HG02938 (cell line): ENCODE results near the gene MBD4.
"Not testable (repeated sequence)": the region's sequence is repeated elsewhere in the genome, so short reads cannot be mapped to it uniquely, and the experiment has no call there.

ENCODE experiments used
- ATAC-seq: cut with Tn5 transposase; IDR thresholded peaks from one replicate; pipeline ENCODE4 v1.9.1; 2021; ENCODE audit warnings: mild to moderate bottlenecking, moderate library complexity; ENCODE audit not compliant: unreplicated experiment

Gene MBD4

GRCh38 chr3:129412542-129413198, 27.1 kb downstream of the MBD4 start:
- ATAC-seq = no peak

GRCh38 chr3:129410971-129411370, 28.8 kb downstream of the MBD4 start:
- ATAC-seq = no peak

GRCh38 chr3:129409541-129409940, 30.2 kb downstream of the MBD4 start:
- no peak for ATAC-seq

DNA sequence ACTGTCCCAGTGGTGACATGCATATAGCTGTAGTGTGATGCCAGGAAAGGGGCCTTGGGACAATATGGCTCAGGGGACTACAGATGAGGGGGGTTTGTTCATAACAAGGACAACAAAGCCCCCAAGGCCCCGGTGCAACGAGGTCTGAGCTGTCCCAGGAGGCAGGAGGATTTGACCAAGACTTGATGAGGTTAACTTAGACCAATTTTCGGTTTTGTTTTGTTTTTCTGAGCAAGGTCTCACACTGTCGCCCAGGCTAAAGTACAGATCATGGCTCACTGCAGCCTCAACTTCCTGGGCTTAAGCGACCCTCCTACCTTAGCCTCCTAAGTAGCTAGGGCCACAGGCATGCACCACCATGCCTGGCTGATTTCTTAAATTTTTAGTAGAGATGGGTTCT, 35.1 kb downstream of the MBD4 start:
- no peak for ATAC-seq

DNA sequence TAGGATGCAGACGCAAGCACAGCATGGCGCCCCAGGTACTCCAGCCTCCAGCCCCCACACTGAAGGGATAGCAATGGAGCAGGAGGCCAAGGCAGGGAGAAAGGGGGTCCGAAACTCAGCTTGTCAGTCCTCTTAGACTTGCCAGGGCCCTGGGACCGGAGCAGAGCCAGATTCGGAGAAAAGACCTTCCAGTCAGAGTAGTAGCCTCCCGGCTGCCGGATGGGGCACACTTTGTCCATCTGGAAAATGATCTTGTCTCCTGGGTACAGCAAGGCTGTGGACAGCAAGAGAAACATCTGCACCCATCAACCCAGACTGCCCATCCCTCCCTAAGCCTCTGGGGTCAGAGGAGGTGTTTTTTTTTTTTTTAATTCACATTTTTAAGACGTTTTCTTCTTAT, 35.6 kb downstream of the MBD4 start:
- no peak for ATAC-seq

GRCh38 chr3:129403450-129403849, 36.3 kb downstream of the MBD4 start:
- no peak for ATAC-seq

- ATAC-seq = no peak
Measured at GRCh38 chr3:129402616-129403015, 37.1 kb downstream of the MBD4 start.

DNA sequence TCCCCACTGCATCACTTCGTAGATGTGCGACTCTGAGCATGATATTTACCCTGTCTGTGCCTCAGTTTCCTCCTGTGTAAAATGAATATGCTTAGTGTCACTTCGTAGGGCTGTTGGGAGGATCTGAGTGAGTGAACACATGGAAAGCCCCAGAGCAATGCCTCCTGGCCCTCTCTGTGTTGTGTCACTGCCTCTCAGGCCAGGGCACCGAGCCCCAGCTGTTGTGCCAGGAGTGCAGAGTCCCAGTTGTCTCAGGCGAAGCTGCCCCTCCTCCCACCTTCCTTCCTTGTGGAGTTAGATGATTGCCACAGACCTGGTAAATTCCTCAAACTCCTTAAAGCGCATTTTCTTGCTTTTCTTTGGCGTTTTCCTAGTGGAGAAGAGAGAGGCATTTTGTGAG, 37.5 kb downstream of the MBD4 start:
- no peak for ATAC-seq

- no peak for ATAC-seq
Measured at GRCh38 chr3:129399895-129400357, 39.8 kb downstream of the MBD4 start.

GRCh38 chr3:129399145-129399894, 40.4 kb downstream of the MBD4 start:
- ATAC-seq = peak; percentile 70

GRCh38 chr3:129398803-129399144, 41.0 kb downstream of the MBD4 start:
- ATAC-seq = peak; percentile 21

DNA sequence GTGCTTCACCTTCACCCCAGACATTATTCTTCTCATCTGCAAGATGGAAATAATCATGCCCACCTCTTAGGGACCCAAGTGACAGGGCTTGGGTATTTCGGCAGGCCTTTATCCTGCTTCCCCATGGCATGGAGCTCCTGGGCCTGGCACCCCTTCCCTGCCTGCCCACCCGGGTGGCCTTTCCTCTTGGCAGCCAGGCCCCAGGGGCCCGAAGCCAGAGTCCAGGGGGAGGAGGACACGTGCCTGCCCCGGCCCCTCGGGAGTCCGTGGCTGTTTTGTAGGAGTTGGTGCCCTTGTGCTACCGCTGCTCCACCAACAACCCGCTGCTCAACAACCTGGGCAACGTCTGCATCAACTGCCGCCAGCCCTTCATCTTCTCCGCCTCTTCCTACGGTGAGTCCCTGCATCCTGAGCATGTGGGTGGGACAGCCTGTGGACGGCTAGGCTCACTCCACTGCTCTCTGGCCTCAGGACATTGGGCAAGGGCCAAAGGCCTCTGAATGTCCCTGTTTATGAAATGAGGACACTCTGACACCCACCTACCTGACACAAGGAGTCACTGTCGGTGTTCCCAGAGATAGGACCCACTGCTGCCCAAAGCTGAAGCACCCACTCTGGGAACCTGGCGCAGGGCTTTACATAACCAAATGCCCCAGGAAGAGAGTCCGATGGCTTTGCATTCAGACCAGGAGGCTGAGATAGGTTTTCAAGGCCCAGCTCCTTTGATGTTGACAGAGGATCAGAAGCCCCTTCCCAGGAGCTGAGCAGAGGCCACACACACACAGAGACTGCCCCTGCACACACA, 45.8 kb downstream of the MBD4 start:
- not testable (repeated sequence) for ATAC-seq

GRCh38 chr3:129393271-129393670, 46.5 kb downstream of the MBD4 start:
- ATAC-seq = no peak

DNA sequence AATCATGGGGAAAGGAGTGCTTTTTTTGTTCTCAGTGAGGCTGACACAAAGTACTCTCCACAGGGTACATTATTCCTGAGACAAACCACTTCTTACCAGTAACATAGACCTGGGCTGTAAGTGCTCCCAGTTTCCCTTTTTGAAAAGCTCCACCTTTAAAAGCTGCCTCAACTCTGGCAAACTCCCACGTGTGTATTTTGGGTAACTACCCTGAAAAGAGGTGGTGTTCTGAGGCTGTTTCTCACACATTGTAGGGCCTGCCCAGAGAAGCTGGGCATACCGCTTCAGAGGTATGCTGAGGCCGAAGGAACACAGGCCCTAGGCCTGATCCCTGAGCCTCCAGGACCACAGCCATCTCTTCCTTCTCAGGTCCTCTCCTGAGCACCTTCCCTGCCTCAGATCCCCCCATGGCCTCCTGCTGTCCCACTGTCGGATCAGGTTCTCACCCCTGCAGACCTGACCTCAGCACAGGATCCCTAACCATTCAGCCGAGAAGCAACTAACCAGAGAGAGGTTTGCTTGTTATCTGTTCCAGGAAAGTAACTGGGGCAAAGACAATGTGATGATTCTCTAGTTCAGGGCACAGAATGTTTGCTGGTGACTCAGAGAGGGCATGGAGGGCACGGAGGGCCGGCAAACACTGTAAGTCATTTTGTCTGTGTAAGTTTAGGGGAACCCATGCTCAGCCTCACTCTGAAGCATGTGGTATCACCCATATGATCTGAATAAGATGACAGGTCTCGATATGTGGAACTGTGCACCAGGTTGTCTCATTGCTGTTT, 47.5 kb downstream of the MBD4 start:
- not testable (repeated sequence) for ATAC-seq

DNA sequence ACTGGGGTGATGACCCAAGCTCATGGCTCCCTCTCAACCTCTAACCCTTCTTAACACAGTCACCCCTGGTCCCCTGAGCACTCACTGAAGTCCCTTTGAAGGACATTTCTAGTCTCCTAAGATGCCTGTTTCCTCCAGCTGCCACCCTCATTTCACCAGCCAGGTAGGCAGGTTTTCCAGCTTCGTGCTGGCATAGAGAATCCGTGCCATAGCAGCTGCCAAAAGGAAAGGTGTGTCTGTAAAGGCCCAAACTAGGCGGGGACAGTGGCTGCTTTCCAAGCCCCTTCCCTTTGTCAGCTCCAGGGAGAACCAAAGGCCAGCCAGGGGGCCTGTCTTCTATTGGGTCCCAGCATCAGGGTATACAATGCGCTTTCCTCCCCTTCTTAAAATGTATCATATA, 48.2 kb downstream of the MBD4 start:
- ATAC-seq = not testable (repeated sequence)

DNA sequence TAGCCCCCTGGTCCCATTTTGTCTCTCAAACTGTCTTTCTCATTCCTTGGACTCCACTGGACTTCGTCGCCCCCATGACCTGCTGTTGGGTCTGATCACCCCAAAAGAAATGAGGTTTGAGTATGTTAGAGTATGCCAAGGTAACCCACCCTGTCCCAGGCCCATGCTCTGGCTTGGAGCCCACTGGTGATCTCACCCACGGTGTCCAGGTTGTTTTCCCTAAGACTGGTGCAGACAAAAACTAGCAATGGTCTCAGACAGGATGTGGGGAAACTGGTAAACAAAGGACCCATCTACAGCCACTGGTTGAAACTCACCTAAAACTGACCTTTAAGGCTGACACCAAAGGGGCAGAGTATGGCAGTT, 50.2 kb downstream of the MBD4 start:
- ATAC-seq = no peak

- ATAC-seq = not testable (repeated sequence)
Measured at GRCh38 chr3:129388791-129389571, 50.8 kb downstream of the MBD4 start.

GRCh38 chr3:129387487-129387886, 52.3 kb downstream of the MBD4 start:
- ATAC-seq = no peak

DNA sequence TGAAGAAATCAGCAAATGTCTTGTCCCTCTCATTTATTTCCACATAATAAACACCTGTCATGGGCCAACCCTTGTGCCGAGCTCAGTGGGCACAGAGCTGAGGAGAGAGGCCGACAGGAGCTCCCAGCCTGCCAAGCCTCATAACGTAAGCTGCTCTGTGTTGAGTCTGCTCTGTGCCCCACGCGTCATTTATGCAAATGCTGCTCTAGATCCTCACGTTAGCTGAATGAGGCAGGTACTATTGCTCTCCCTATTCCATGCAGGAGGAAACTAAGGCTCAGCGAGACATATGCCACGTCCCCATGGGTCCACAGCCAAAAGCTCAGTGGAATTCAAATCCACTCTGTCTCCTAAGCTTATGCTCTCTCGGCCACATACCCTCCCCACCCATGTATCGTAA, 52.8 kb downstream of the MBD4 start:
- no peak for ATAC-seq

- not testable (repeated sequence) for ATAC-seq
Measured at GRCh38 chr3:129385507-129385906, 54.2 kb downstream of the MBD4 start.
